Measurements from ENCODE around the gene NAPG.

- no peak for TF ChIP-seq CTCF (IDR thresholded peaks at IDR 0.05; ENCODE audit: low read depth, low read length)
- TF ChIP-seq EZH2phosphoT487 (IDR thresholded peaks at IDR 0.05; ENCODE audit: low read depth) = no peak
Measured at GRCh38 chr18:10477863-10478260, 48.0 kb upstream of the NAPG start.
